SK-MEL-5 (cell line): ENCODE measurements around the gene FAN1. TPM values are rescaled to one million over a fixed set of nuclear protein-coding genes. Genes with fewer than 3 reads are reported as not detected.
"Not testable (repeated sequence)": the region's sequence is repeated elsewhere in the genome, so short reads cannot be mapped to it uniquely, and the experiment has no call there.

Source experiments
- DNase-seq: peaks from one replicate; pipeline ENCODE4 v3.0.0-alpha.2; 2016; ENCODE audit warnings: low read depth, low spot score
- in situ Hi-C: cut with HindIII; loops from 2 replicates; pipeline ENCODE4 v1.10.0; 2016; ENCODE audit warnings: low sequenced_read_pairs, high pct_unique_total_duplicates, low pct_unique_long_range_greater_than_20kb
- polyA plus RNA-seq, 2 experiments: library from polyadenylated mRNA; depleted of rRNA; stranded (reverse); fragments of >200 nt; gene quantifications; 2 replicates each; pipeline ENCODE4 v1.2.3, GENCODE V29; 2015
- total RNA-seq: library from RNA; depleted of rRNA; stranded (reverse); fragments of >200 nt; shearing (Covaris generic); gene quantifications from 2 replicates; pipeline ENCODE4 v1.2.3, GENCODE V29; 2014; rRNA removed

The FAN1 gene
- total RNA-seq = 13.5 and 13.8 TPM in 2 replicates
- 5.5 and 8.1 TPM in 2 replicates for polyA plus RNA-seq (2015; cell fraction: cytosol; rRNA removed)
- polyA plus RNA-seq (2015; cell fraction: nucleus; rRNA removed) = 176 and 192 TPM in 2 replicates

DNA sequence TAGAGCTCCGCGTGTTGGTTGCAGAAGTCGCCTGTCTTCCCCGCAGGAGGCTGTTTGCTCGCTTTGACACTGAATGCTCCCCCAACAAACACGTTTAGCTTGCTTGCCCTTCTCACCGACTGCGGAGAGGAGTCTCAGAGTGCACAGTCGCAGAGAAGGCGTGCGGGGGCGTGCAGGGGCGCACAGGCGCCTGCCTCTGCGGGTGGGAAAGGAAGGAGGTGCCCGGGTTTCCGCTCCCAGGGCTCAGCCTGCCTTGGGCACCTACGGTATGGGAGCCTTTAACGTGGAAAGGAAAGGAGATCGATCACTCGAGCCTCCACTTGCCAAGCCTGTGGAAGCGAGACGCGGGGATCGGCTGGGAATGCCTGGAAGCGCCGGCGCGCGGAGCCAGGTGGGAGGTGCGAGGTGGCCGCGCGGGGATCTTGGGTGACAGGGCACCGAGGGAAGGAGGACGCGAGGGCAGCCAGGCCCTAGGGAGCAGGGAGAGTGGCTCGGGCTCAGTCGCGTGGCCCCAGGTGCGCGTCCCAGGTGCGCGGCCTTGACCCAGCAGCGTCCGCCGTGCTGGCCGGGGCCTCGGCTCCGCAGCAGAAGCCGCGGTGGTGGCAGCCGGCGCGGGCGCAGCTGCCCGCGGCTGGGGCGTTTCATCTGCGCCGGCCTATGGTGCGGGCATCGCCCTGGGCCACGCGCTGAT lies at the start of gene FAN1:
Gene FAN1 (plus strand): TSS at position 419 of the 691 bp plus-strand sequence. CDS start 749 bp downstream, outside the sequence.
- DNase-seq = peak; percentile 69
- in situ Hi-C loops = no loop called here

DNA sequence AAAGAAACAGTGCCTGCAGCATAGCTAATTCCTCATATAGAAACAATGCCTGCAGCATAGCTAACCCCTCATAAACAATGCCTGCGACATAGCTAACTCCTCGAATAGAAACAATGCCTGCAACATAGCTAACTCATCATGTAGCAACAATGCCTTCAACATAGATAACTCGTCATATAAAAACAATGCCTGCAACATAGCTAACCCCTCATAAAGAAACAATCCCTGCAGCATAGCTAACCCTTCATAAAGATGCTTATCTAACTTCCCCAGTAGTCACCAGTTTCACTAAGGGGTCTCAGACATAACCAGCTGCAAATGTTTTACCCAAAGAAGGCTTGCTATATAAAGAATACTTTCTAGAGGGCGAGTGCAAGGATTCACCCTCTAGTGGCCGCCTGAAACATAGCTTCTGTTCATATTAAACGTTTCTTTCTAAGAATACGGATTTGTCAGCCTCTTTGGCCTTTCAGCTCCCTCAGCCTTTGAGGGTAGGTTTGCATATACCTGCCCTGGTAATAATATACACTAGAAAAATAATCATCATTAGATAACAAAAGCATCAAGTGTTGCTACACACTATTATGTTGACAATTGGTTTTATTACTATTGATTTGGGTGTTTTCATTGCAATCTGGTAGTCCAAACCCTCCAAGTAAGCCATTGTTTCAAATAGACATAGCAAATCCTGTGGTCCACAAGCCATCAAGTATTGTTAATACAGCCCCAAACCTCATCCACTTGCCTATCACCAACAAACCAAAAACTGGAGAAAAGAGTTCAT lies 44.4 kb upstream of the FAN1 start:
- peak; percentile 58 for DNase-seq
- in situ Hi-C loops = no loop called here

DNA sequence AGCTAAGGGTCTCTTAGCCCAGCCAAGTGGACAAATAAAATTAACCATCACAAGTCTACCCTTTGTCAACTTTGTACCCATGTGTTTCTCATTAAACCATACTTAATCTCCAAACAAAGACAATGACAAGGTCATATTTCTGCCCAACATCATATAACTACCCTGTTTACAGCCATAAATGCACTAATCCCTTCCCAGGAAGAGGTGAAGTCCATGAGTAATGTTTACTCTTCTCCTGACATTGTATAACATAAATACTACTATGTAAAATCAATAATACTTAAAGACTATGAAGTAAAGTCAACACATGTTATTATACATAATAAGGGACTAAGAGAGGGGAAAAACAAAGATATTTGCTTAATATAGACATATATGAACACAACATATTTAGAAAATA lies 38.5 kb upstream of the FAN1 start:
- in situ Hi-C loops = no loop called here
- no peak for DNase-seq

DNA sequence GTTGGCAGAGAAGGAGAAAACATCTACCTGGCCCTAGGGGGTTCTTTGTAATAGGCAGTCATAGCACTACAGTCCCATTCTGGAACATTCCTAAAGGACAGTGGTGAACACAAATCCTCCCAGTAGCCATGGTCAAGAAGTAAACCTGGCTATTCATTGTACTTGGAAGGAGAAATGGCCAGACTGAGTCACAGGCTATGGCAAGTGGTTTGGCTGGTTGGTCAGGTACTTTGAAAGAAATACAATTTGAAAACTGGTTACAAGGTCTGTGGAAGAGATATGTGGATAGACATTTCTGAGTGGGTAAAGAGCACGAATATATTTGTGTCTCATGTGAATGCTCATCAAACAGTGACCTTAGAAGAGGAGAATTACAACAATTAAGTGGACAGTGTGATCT lies 33.0 kb upstream of the FAN1 start:
- DNase-seq = no peak
- in situ Hi-C loops = no loop called here

- in situ Hi-C loops = no loop called here
- DNase-seq = no peak
Measured at GRCh38 chr15:30872341-30872748, 31.4 kb upstream of the FAN1 start.

GRCh38 chr15:30877070-30877469 lies 26.6 kb upstream of the FAN1 start:
- DNase-seq = no peak
- in situ Hi-C loops = no loop called here

DNA sequence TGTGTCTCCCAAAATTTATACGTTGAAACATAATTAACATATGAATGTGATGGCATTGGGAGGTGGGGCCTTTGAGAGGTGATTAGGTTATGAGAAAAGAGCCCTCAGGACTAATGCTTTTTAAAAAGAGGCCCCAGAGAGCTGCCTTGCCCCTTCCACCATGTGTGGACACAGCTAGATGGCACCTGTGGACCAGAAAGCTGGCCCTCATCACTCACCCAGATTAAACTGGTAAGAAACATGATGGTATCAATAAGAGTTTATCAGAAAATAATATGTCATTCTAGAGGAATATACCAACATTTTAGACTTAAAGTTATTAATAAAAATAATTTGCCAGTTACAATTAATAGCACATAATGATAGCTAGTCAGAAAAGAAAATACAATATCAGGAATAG lies 25.2 kb upstream of the FAN1 start:
- DNase-seq = no peak
- in situ Hi-C loops = no loop called here

DNA sequence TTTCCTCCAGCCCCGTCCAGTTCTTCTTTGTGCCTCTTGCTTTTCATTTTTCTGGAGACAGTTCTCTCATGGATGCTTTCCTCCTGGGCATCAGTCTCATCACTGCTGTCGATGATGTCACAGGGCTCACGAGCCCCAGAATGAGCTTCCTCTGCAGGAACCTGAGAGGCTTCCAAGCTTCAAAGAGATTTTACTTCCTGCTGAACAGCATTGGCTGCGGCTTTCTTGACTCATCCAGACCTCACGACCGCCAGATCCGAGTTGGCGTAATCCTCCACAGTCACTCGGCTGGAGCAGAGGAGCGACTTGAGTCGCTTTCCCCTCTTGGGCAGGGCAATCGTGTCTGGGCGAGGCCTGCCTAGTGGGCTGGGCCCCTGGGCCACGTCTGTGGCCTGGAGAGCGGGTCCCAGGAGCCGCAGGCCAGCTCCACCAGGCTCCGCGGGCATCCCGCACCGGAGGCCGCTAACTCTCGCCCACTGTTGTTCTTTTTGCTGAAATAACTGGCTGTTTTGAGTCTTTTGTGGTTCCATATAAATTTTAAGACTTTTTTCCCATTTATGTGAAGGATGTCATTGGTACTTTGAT lies 20.8 kb upstream of the FAN1 start:
- in situ Hi-C loops = no loop called here
- no peak for DNase-seq

DNA sequence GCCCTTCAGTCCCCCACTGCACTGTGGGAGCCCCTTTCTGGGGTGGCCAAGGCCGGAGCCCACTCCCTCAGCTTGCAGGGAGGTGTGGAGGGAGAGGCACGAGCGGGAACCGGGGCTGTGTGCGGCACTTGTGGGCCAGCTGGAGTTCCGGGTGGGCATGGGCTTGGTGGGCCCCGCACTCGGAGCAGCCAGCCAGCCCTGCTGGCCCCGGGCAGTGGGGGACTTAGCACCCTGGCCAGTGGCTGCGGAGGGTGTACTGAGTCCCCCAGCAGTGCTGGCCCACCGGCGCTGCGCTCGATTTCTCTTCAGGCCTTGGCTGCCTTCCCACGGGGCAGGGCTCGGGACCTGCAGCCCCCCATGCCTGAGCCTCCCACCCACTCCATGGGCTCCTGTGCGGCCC lies 20.0 kb upstream of the FAN1 start:
- in situ Hi-C loops, DNase-seq: not testable (repeated sequence)

- DNase-seq = no peak
- in situ Hi-C loops = no loop called here
Measured at GRCh38 chr15:30885814-30886213, 17.9 kb upstream of the FAN1 start.

DNA sequence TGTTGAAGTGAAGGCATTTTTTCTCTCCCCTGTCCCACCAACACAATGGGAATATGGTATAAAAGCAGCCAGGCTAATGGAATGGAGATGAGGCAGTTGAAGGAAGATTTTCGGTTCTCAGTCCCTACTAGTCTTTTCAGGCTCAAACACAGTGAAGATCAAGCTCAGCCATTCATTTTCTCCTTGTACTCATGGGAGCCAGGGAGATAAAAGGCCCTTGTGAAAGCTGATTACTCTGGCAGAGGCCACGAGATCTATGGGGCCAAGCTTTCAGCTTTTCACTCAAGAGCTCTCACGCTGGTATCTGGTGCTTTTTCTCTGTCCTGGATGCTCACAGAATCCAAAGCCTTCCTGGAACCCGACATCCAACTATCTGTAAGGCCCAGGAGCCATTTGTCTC lies 14.5 kb upstream of the FAN1 start:
- peak; percentile 91 for DNase-seq
- in situ Hi-C loops = no loop called here

DNA sequence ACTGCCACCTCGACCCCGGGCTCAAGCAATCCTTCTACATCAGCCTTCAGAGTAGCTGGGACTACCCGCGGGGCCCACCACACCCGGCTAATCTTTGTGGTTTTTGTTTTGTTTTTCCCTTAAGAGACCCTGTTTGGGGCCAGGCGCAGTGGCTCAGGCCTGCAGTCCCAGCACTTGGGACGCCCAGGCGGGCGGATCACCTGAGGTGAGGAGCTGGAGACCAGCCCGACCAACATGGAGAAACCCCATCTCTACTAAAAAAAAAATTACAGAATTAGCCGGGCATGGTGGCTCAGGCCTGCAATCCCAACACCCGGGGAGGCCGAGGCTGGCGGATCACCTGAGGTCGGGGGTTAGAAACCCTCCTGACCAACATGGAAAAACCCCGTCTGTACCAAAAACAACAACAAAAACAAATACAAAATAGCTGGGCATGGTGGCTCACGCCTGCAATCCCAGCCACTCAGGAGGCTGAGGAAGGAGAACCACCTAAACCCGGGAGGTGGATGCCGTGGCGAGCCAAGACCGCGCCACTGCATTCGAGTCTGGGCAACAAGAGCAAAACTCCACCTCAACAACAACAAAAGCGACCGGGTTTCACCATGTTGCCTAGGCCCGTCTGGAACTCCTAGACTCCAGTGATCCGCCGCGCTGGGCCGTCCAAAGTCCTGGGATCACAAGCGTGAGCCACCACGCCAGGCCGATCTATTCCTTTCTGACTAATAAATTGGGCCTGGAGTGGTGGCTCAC lies 8.1 kb upstream of the FAN1 start:
- in situ Hi-C loops = no loop called here
- DNase-seq = no peak

- in situ Hi-C loops = no loop called here
Measured at GRCh38 chr15:30896211-30896606, 7.5 kb upstream of the FAN1 start.

GRCh38 chr15:30901889-30902288 lies 1.8 kb upstream of the FAN1 start:
- DNase-seq = no peak
- in situ Hi-C loops = no loop called here

More at GRCh38 chr15:30896211-30896606, 7.5 kb upstream of the FAN1 start:
- no peak for DNase-seq

DNA sequence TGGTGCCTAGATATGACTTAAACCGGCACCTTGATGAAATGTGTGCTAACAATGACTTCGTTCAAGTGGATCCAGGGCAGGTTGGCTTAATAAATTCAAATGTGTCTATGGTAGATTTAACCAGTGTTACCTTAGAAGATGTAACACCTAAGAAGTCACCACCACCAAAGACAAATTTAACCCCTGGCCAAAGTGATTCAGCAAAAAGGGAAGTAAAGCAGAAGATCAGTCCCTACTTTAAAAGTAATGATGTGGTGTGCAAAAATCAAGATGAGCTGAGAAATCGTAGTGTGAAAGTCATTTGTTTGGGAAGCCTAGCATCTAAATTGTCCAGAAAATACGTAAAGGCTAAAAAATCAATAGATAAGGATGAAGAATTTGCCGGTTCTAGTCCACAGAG lies 1.1 kb downstream of the FAN1 start:
- no peak for DNase-seq
- in situ Hi-C loops = no loop called here

DNA sequence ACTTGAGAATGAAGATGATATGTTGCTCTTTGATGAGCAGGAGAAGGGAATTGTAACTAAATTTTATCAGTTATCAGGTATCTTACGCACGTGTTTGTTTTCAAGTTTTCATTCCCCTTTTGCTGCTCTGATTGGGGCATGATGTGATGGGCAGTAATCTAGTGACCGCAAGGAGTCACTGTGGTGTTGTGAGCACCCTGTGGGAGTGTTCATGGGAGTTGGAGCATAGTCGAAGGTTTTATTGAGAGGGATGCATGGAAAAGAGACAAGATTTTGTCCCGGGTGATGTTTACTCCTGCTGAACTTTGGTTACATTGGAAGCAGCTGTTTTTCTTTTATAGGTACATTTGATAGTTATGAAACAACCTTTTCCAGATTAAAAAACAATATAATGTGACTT lies 2.1 kb downstream of the FAN1 start:
- DNase-seq = peak; percentile 80
- in situ Hi-C loops = no loop called here

DNA sequence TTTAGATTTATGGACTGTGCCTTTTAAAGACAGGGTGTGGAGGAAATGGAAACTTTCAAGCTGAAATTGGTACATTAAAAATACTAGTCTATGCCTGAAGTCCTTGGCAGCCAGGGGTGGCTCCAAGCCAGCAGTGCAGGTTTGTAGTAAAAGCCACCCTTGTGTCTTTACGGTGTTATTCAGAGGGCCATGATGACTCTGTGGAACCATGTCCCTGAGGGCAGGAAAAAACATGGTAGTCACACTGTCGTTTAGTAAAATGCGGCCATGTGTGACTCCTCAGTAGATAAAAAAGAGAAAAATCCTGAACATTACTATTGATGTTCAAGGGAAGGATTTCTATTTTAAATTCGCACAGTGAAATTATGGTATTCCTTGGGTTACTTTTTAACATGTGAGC lies 2.7 kb downstream of the FAN1 start:
- no peak for DNase-seq
- in situ Hi-C loops = no loop called here

GRCh38 chr15:30913761-30914160 lies 10.0 kb downstream of the FAN1 start:
- no peak for DNase-seq
- in situ Hi-C loops = no loop called here
